HL-60 (cell line): ENCODE data around the gene ATF2.

Experiments
- DNase-seq, 2 experiments: peaks; one replicate each; pipeline ENCODE4 v3.0.0-alpha.2; 2010 to 2020; ENCODE audit warnings: low read depth in 1 of 2, low spot score in 1 of 2
- H3K27ac ChIP-seq: fragments of 250-450 bp; sonication (Bioruptor Pico); replicated peaks from 2 replicates; pipeline ENCODE4 v1.5.1; 2020; ENCODE audit warnings: mild to moderate bottlenecking, moderate library complexity
- H3K27me3 ChIP-seq: fragments of 250-450 bp; sonication (Bioruptor Pico); 2 replicates; pipeline ENCODE4 v1.5.1; 2021; ENCODE audit warnings: mild to moderate bottlenecking, moderate library complexity; ENCODE audit not compliant: insufficient read depth, poor library complexity, severe bottlenecking
- H3K4me3 ChIP-seq: replicated peaks from 2 replicates; pipeline ENCODE4 v1.5.1; 2011; ENCODE audit warnings: mild to moderate bottlenecking, control low read depth, low read length; ENCODE audit not compliant: insufficient read depth
- GABPA ChIP-seq: IDR thresholded peaks from 2 replicates; pipeline ENCODE4 v1.6.1; 2012; ENCODE audit warnings: low read depth
- POLR2AphosphoS5 ChIP-seq: IDR thresholded peaks from 2 replicates; pipeline ENCODE4 v1.6.1; 2012; ENCODE audit warnings: low read depth
- SPI1 ChIP-seq: IDR thresholded peaks from 2 replicates; pipeline ENCODE4 v1.6.1; 2012; ENCODE audit warnings: low read depth, mild to moderate bottlenecking, borderline replicate concordance
- TF ChIP-seq, protein P1 (sequence below): IDR thresholded peaks from one replicate; pipeline ENCODE4 v1.5.1; 2011; ENCODE audit warnings: low read length, control low read depth, inconsistent platforms; ENCODE audit not compliant: insufficient read depth
- TF ChIP-seq, protein P2 (sequence below): IDR thresholded peaks from 2 replicates; pipeline ENCODE4 v1.6.1; 2012; ENCODE audit warnings: low read depth; ENCODE audit not compliant: insufficient replicate concordance

The ATF2 gene

DNA sequence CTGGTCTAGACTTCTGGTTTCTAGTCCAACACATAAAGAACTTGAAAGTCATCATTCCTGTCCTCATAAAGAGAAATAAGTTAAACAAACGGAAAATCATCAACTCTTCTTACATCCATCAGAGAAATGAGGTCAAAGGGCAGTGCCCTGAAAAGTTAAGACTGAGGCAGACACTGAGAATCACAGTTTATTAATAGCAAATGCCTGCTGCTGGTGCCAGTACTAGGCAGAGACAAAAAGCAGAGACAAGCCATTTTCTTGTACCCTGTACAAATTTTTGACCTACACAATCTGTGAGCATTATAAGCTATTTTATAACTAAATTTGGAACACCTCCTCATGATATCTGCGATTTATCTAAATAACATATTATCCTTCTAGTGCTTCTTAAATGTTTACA lies 36.8 kb downstream of the ATF2 start:
- H3K27ac ChIP-seq: no peak overlapping the region
- no peak for DNase-seq
- no peaks in the 10 kb centered on the region for H3K27me3 ChIP-seq
- TF ChIP-seq, protein P1, sequence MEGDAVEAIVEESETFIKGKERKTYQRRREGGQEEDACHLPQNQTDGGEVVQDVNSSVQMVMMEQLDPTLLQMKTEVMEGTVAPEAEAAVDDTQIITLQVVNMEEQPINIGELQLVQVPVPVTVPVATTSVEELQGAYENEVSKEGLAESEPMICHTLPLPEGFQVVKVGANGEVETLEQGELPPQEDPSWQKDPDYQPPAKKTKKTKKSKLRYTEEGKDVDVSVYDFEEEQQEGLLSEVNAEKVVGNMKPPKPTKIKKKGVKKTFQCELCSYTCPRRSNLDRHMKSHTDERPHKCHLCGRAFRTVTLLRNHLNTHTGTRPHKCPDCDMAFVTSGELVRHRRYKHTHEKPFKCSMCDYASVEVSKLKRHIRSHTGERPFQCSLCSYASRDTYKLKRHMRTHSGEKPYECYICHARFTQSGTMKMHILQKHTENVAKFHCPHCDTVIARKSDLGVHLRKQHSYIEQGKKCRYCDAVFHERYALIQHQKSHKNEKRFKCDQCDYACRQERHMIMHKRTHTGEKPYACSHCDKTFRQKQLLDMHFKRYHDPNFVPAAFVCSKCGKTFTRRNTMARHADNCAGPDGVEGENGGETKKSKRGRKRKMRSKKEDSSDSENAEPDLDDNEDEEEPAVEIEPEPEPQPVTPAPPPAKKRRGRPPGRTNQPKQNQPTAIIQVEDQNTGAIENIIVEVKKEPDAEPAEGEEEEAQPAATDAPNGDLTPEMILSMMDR: no peak
- no peak for TF ChIP-seq POLR2AphosphoS5
- TF ChIP-seq SPI1: no peak
- TF ChIP-seq GABPA: no peak
- TF ChIP-seq, protein P2, sequence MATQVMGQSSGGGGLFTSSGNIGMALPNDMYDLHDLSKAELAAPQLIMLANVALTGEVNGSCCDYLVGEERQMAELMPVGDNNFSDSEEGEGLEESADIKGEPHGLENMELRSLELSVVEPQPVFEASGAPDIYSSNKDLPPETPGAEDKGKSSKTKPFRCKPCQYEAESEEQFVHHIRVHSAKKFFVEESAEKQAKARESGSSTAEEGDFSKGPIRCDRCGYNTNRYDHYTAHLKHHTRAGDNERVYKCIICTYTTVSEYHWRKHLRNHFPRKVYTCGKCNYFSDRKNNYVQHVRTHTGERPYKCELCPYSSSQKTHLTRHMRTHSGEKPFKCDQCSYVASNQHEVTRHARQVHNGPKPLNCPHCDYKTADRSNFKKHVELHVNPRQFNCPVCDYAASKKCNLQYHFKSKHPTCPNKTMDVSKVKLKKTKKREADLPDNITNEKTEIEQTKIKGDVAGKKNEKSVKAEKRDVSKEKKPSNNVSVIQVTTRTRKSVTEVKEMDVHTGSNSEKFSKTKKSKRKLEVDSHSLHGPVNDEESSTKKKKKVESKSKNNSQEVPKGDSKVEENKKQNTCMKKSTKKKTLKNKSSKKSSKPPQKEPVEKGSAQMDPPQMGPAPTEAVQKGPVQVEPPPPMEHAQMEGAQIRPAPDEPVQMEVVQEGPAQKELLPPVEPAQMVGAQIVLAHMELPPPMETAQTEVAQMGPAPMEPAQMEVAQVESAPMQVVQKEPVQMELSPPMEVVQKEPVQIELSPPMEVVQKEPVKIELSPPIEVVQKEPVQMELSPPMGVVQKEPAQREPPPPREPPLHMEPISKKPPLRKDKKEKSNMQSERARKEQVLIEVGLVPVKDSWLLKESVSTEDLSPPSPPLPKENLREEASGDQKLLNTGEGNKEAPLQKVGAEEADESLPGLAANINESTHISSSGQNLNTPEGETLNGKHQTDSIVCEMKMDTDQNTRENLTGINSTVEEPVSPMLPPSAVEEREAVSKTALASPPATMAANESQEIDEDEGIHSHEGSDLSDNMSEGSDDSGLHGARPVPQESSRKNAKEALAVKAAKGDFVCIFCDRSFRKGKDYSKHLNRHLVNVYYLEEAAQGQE: no peak
- H3K4me3 ChIP-seq: no peak overlapping the region

DNA sequence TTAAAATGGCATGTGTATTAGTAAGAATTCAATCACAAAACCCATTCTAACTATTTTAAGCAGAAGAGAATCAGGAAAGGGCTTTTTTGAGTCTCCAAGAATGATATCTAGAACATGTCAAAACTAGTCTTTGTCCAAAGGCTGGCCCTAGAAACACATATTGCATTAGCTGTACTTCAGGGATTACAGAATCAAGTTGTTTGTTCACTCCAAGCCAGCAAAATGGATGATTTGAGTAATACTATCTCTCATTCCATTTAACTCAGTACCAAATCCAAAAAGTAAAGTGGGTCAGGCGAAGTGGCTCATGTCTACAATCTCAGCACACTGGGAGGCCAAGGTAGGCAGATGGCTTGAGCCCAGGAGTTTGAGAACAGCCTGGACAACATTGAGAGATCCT lies 41.3 kb downstream of the ATF2 start:
- DNase-seq: no peak
- TF ChIP-seq, protein P2: no peak
- TF ChIP-seq GABPA (no peak), POLR2AphosphoS5 (no peak), SPI1 (no peak)
- TF ChIP-seq, protein P1: no peak
- Histone ChIP-seq H3K27ac (no peak overlapping the region), H3K4me3 (no peak overlapping the region), H3K27me3 (no peaks in the 10 kb centered on the region)

DNA sequence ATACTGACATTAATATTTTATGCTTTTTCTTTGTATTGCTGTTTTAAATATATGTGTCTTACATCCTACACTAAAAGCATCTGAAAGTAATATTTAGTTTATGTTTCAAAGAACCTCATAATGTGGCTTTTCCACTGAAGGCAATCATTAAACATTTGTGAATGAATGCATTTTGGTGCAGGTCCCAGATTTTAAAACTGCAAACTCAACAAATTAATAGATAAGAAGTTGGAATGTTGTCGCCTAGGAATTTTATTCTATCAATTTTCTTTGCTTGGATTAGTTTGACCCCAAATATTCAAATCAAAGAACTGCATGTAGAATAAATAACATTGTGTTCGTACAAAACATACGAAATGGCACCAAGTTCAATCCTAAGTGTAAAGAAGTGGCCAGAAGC lies 44.7 kb downstream of the ATF2 start:
- Histone ChIP-seq H3K27ac (no peak overlapping the region), H3K27me3 (no peaks in the 10 kb centered on the region), H3K4me3 (no peak overlapping the region)
- DNase-seq: no peak
- TF ChIP-seq SPI1 (no peak), GABPA (no peak), POLR2AphosphoS5 (no peak)
- TF ChIP-seq, protein P1: no peak
- TF ChIP-seq, protein P2: no peak
